ENCODE data around the gene DNASE2.

Gene DNASE2

GRCh38 chr19:12884627-12884925 lies 3.3 kb upstream of the DNASE2 start:
- H3K27ac Mint-ChIP-seq: no peak overlapping the region
- peaks cover 27% of the 10 kb centered on the region for H3K9me3 Mint-ChIP-seq
- no peak overlapping the region for H3K4me3 Mint-ChIP-seq

GRCh38 chr19:12884202-12884601 lies 3.0 kb upstream of the DNASE2 start:
- H3K27ac Mint-ChIP-seq: no peak overlapping the region
- peaks cover 19% of the 10 kb centered on the region for H3K4me1 Mint-ChIP-seq
- no peaks in the 10 kb centered on the region for H3K36me3 Mint-ChIP-seq (ENCODE audit: low read depth)
- H3K4me3 Mint-ChIP-seq: no peak overlapping the region
- peaks cover 27% of the 10 kb centered on the region for H3K9me3 Mint-ChIP-seq
- DNase-seq: no peak
- no peak for TF ChIP-seq CTCF (IDR thresholded peaks at IDR 0.05)
- H3K27me3 Mint-ChIP-seq (ENCODE audit: low read depth, poor library complexity): peaks cover 82% of the 10 kb centered on the region

More at GRCh38 chr19:12884627-12884925, 3.3 kb upstream of the DNASE2 start:
- no peak for TF ChIP-seq CTCF (IDR thresholded peaks at IDR 0.05)
- H3K4me1 Mint-ChIP-seq: peaks cover 20% of the 10 kb centered on the region
- peaks cover 81% of the 10 kb centered on the region for H3K27me3 Mint-ChIP-seq (ENCODE audit: low read depth, poor library complexity)
- H3K36me3 Mint-ChIP-seq (ENCODE audit: low read depth): no peaks in the 10 kb centered on the region
- DNase-seq: no peak

- no peak for DNase-seq
- peaks cover 5% of the 10 kb centered on the region for H3K36me3 Mint-ChIP-seq (ENCODE audit: low read depth)
- no peak for TF ChIP-seq CTCF (IDR thresholded peaks at IDR 0.05)
- H3K4me3 Mint-ChIP-seq: peak overlapping the region; percentile 88
- H3K27me3 Mint-ChIP-seq (ENCODE audit: low read depth, poor library complexity): peaks cover 66% of the 10 kb centered on the region
- H3K9me3 Mint-ChIP-seq: peaks cover 27% of the 10 kb centered on the region
- no peak overlapping the region for H3K27ac Mint-ChIP-seq
- peaks cover 16% of the 10 kb centered on the region for H3K4me1 Mint-ChIP-seq
Observed at GRCh38 chr19:12882589-12882988, 1.3 kb upstream of the DNASE2 start.

- H3K4me1 Mint-ChIP-seq: peaks cover 10% of the 10 kb centered on the region
- H3K9me3 Mint-ChIP-seq: peaks cover 24% of the 10 kb centered on the region
- H3K27ac Mint-ChIP-seq: no peak overlapping the region
- H3K27me3 Mint-ChIP-seq (ENCODE audit: low read depth, poor library complexity): peaks cover 48% of the 10 kb centered on the region
- TF ChIP-seq CTCF (IDR thresholded peaks at IDR 0.05): no peak
- H3K36me3 Mint-ChIP-seq (ENCODE audit: low read depth): peaks cover 5% of the 10 kb centered on the region
- peak; percentile 63 for DNase-seq
- H3K4me3 Mint-ChIP-seq: peak overlapping the region; percentile 88
Observed at GRCh38 chr19:12880551-12881171, 588 bp downstream of the DNASE2 start.

GRCh38 chr19:12875086-12875485 lies 6.2 kb downstream of the DNASE2 start:
- Mint-ChIP-seq H3K4me1 (peaks cover under 1% of the 10 kb centered on the region), H3K27me3 (ENCODE audit: low read depth, poor library complexity) (peaks cover 19% of the 10 kb centered on the region), H3K9me3 (peaks cover 13% of the 10 kb centered on the region), H3K4me3 (no peak overlapping the region), H3K36me3 (ENCODE audit: low read depth) (peaks cover 40% of the 10 kb centered on the region), H3K27ac (no peak overlapping the region)
- TF ChIP-seq CTCF (IDR thresholded peaks at IDR 0.05): no peak
- no peak for DNase-seq
